ENCODE data around the gene KIF6. TPM values are rescaled to one million over a fixed set of nuclear protein-coding genes. Genes with fewer than 3 reads are reported as not detected.

KIF6 gene
- total RNA-seq, 6 experiments from 2014 or later: not detected

DNA sequence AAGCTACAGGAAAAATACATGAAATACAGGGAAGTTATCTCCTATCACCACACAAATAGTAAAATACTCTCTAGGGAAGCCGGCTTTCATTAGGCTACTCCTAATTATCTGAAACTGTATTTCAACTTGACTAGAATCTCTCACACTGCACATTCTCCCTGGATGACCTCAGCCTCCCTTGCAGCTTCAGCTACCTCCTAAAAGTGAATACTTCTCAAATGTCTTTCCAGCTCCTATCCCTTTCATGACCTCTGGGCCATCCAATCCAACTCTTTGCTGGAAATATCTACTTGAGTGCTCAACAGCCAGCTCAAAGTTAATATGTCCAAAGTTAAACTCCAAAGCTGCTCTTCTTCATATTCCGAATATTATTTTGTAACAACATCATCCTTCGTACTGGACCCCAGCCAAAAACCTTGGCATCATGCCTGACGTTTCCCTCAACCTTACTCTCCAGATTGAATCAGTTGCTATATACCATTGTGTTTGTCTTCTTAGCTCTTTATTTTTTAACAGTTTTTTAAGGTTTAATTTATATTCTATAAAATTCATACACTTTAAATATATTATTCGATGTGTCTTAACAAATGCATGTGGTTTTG lies 29.4 kb upstream of the KIF6 start:
- TF ChIP-seq, protein P1, sequence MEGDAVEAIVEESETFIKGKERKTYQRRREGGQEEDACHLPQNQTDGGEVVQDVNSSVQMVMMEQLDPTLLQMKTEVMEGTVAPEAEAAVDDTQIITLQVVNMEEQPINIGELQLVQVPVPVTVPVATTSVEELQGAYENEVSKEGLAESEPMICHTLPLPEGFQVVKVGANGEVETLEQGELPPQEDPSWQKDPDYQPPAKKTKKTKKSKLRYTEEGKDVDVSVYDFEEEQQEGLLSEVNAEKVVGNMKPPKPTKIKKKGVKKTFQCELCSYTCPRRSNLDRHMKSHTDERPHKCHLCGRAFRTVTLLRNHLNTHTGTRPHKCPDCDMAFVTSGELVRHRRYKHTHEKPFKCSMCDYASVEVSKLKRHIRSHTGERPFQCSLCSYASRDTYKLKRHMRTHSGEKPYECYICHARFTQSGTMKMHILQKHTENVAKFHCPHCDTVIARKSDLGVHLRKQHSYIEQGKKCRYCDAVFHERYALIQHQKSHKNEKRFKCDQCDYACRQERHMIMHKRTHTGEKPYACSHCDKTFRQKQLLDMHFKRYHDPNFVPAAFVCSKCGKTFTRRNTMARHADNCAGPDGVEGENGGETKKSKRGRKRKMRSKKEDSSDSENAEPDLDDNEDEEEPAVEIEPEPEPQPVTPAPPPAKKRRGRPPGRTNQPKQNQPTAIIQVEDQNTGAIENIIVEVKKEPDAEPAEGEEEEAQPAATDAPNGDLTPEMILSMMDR (IDR thresholded peaks at IDR 0.05): no peak
- peaks cover 19% of the 10 kb centered on the region for H3K9me3 Mint-ChIP-seq
- H3K4me1 Mint-ChIP-seq (ENCODE audit: low read depth): no peaks in the 10 kb centered on the region
- no peak overlapping the region for H3K27ac Mint-ChIP-seq
- DNase-seq: no peak
- no peaks in the 10 kb centered on the region; the same call in 1 of the 2 replicates for H3K27me3 Mint-ChIP-seq (ENCODE audit: insufficient read depth)
- H3K36me3 Mint-ChIP-seq (ENCODE audit: low read depth): no peaks in the 10 kb centered on the region
- no peak overlapping the region for H3K4me3 Mint-ChIP-seq

DNA sequence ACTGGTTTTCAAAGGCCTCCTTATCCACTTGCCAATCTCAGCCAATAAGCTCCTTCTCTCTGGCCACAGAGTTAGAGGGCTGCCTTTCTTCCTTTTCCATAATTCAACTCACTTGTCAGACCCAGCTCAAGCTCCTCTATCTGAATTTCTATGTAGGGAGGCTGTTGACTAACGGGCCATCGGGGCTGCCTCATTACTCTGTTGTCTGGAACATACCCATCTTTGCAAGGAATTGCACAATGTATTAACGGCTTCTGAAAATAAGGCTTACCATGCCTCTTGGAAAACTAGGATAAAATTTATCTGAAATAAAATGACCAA lies 28.5 kb upstream of the KIF6 start:
- Mint-ChIP-seq H3K4me1 (ENCODE audit: low read depth) (no peaks in the 10 kb centered on the region), H3K36me3 (ENCODE audit: low read depth) (no peaks in the 10 kb centered on the region), H3K27me3 (ENCODE audit: insufficient read depth) (no peaks in the 10 kb centered on the region; the same call in 1 of the 2 replicates), H3K27ac (no peak overlapping the region), H3K9me3 (peaks cover 19% of the 10 kb centered on the region), H3K4me3 (no peak overlapping the region)
- TF ChIP-seq, protein P1 (IDR thresholded peaks at IDR 0.05): no peak
- no peak for DNase-seq

DNA sequence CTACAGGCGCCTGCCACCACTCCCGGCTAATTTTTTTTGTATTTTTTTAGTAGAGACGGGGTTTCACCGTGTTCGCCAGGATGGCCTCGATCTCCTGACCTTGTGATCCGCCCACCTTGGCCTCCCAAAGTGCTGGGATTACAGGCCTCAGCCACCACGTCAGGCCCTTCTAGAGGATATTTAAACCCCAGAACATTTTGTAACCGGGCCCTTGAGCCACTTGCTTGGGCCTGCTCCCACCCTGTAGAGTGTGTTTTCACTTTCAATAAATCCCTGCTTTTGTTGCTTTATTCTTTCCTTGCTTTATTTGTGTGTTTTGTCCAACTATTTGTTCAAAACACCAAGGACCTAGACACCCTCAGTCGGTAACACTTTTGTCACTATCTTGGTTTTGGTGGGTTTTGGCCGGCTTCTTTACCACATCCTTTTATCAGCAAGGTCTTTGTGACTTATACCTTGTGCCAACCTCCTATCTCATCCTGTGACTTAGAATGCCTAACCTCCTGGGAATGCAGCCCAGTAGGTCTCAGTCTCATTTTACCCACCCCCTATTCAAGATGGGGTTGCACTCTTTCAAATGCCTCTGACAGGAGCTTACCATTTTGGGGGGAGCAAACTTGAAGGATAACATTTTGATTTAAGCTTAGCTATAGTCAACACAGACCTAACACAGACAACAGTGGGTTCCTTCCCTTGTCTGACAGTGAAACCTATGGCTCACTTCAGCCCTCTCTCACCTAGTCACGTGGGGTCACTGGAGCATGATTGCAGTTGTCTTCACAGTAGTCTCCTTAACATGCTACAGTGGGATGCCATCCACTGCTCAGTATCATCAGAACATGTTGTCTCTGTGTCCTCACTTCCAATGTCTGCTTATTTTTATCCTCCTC lies 27.9 kb upstream of the KIF6 start:
- no peaks in the 10 kb centered on the region for H3K4me1 Mint-ChIP-seq (ENCODE audit: low read depth)
- TF ChIP-seq, protein P1 (IDR thresholded peaks at IDR 0.05): no peak
- DNase-seq: no peak
- H3K27me3 Mint-ChIP-seq (ENCODE audit: insufficient read depth): no peaks in the 10 kb centered on the region; the same call in 1 of the 2 replicates
- H3K9me3 Mint-ChIP-seq: peaks cover 16% of the 10 kb centered on the region
- H3K4me3 Mint-ChIP-seq: no peak overlapping the region
- no peak overlapping the region for H3K27ac Mint-ChIP-seq
- no peaks in the 10 kb centered on the region for H3K36me3 Mint-ChIP-seq (ENCODE audit: low read depth)

DNA sequence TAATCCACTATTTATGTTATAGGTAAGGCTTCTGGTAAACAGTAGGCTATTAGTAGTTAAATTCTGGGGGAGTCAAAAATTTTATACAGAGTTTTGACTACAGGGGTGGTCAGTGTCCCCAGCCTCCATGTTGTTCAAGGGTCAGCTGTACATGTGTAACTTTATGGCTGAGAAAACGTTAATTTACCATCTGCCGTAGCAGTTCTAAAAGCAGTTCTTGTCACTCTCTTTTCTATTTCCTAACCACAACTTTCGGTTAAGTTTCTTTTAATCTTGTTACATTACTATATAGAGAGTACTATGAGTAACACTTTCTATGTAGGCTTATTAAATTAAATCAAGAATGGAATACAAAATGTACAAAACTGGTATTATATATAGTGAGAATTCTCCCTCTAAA lies 21.6 kb upstream of the KIF6 start:
- no peak overlapping the region for H3K27ac Mint-ChIP-seq

DNA sequence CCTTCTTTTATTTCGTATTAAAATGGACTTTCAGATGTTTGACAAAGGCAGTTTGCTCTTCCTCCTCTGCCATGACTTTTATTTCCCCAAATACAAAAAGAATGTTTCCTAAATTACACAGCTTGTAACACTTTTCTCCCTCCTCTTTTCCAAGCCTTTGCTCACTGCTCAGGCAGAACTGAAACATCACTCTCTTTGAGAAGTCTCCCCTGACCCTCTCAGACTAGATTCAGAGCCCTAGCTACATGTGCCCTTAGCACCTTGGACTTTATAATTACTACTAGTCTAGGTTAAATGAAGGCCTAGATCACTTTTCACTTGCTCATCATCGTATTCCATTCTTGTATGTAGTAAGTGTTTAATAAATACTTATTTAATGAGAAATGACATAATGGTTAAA lies 8.5 kb upstream of the KIF6 start:
- no peak overlapping the region for H3K27ac Mint-ChIP-seq
- no peaks in the 10 kb centered on the region for H3K4me1 Mint-ChIP-seq (ENCODE audit: low read depth)

More for the DNA sequence above, 21.6 kb upstream of the KIF6 start:
- TF ChIP-seq, protein P1 (IDR thresholded peaks at IDR 0.05): no peak
- no peaks in the 10 kb centered on the region for H3K27me3 Mint-ChIP-seq (ENCODE audit: insufficient read depth)
- H3K4me3 Mint-ChIP-seq: no peak overlapping the region
- H3K9me3 Mint-ChIP-seq: peaks cover 30% of the 10 kb centered on the region
- no peak for DNase-seq
- H3K4me1 Mint-ChIP-seq (ENCODE audit: low read depth): no peaks in the 10 kb centered on the region
- no peaks in the 10 kb centered on the region for H3K36me3 Mint-ChIP-seq (ENCODE audit: low read depth)

More for the DNA sequence above, 8.5 kb upstream of the KIF6 start:
- TF ChIP-seq, protein P1 (IDR thresholded peaks at IDR 0.05): no peak
- Mint-ChIP-seq H3K4me3 (no peak overlapping the region), H3K27me3 (ENCODE audit: insufficient read depth) (peaks cover 2% of the 10 kb centered on the region), H3K36me3 (ENCODE audit: low read depth) (no peaks in the 10 kb centered on the region), H3K9me3 (peaks cover 24% of the 10 kb centered on the region)
- DNase-seq: no peak

Measured in HFFc6 (cell line).